Cardiac fibroblast (primary cell): ENCODE results near the gene CCDC102A.
A peak's percentile ranks its signal among the peaks of the same experiment; 100 is the strongest.

Experiments used
- DNase-seq, 2 donors: peaks; one replicate each; pipeline versions ENCODE4 v3.0.0 to v3.0.0-alpha.2; 2010; ENCODE audit warnings: low read depth in 2 of 2
- H3K4me3 ChIP-seq, 2 donors: replicated peaks in 1 of 2; 1 replicate in 1 of 2; 2 replicates in 1 of 2; pipeline ENCODE4 v1.5.1; 2011; ENCODE audit warnings: low read depth in 2 of 2, low read length in 2 of 2, mild to moderate bottlenecking in 2 of 2, moderate library complexity in 1 of 2
- TF ChIP-seq, protein P1 (sequence below): IDR thresholded peaks from one replicate; pipeline ENCODE4 v1.5.1; 2011; ENCODE audit warnings: low read depth, mild to moderate bottlenecking, low read length, inconsistent platforms

Gene CCDC102A

DNA sequence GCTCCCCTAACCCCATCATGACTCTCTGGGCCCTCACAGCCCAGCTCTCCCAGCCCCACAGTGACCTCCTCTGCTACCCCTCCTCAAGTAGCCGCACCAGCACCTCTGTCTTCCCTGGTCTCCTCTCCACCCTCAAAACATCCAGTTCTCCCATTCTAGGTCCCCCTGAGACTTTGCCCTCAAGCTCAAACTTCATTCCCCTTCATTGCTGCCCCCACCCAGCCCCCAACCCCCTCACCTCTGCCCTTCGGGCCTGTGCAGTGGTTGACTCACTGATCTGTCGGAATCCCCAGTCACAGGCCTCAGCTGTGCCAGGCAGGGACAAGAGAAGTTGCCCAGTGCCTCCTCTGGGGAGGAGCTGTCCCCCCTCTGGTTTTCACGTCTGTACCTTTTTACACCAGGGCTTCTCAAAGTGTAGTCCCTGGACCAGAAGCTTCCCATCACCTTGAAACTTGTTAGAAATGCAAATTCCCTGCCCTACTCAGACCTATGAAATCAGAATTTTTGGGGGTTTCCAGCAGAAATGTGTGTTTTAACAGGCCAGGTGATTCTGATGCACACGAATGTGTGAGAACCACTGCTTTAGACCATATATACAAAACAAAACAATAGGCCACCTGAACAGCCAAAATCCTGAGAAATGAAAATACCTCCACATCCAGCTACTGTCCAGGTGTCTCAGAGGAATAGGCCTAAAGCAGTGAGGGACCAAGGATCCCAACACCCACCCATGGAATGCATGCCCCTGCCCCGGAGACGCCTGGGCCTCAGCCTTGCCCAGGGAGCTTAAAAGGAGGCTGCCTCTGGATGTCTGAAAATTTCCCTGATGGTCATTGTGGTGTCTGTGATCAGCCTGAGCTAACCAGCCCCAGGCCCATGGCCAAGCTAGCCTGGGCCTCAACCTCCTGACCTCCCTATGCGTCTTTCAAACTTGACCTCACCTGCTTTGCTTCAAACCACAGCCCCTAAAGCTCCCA, 49.2 kb downstream of the CCDC102A start:
- TF ChIP-seq, protein P1, sequence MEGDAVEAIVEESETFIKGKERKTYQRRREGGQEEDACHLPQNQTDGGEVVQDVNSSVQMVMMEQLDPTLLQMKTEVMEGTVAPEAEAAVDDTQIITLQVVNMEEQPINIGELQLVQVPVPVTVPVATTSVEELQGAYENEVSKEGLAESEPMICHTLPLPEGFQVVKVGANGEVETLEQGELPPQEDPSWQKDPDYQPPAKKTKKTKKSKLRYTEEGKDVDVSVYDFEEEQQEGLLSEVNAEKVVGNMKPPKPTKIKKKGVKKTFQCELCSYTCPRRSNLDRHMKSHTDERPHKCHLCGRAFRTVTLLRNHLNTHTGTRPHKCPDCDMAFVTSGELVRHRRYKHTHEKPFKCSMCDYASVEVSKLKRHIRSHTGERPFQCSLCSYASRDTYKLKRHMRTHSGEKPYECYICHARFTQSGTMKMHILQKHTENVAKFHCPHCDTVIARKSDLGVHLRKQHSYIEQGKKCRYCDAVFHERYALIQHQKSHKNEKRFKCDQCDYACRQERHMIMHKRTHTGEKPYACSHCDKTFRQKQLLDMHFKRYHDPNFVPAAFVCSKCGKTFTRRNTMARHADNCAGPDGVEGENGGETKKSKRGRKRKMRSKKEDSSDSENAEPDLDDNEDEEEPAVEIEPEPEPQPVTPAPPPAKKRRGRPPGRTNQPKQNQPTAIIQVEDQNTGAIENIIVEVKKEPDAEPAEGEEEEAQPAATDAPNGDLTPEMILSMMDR: no peak

DNA sequence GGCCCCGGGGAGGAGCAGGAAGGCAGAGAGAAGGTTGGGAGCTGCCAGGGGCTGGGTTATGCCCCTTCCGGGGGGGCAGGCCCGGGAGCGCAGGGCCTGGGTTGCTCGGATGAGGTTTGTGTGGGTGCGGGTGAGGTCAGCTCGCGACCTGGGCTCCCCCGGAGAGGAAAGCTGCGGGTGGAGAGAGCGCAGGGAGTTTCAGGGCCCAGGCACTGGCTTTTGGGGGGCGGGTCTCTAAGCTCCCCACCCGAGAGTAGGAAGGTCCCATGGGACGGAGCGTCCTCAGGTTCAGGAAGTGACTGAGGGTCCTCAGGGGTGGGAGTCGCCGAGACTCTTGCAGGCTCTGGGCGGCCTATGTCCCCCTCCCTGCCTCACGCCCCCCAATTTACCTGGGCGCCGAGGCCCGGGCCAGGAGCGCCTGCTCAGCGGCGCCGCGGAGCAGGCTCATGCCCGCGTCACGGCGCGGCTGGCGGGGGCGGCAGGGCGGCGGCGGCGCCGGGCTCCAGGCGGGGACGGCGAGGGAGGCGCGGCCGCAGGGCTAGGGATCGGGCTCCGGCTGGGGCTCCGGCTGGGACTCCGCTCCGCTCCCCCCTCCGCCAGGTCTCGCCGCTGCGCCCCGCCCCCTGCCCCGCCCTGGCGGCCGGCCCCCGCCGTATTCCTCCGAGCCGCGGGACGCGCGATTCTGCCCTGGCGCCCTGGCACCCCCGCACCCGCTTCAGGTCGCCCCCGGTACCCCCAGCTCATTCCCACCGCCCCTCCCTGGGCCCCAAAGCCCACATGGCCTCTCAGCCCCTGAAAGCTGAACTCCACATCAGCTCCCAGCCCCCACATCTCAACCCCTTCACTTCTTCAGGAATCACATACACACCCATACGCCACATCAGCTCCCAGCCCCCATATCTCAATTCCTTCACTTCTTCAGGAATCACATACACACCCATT, 50.2 kb downstream of the CCDC102A start, which contains the start of gene DOK4:
Gene DOK4 (minus strand): TSS at position 578 of the 942 bp plus-strand sequence. CDS start 6,986 bp downstream, outside the sequence.
- peak within 1 kb of the TSS; percentile 78 to 91 for H3K4me3 ChIP-seq
- TF ChIP-seq, protein P1: no peak
- peak; percentile 54 to 73 for DNase-seq

More for the DNA sequence above, 49.2 kb downstream of the CCDC102A start:
- no peak for DNase-seq
- peak overlapping the region; percentile 37 to 78 for H3K4me3 ChIP-seq

DNA sequence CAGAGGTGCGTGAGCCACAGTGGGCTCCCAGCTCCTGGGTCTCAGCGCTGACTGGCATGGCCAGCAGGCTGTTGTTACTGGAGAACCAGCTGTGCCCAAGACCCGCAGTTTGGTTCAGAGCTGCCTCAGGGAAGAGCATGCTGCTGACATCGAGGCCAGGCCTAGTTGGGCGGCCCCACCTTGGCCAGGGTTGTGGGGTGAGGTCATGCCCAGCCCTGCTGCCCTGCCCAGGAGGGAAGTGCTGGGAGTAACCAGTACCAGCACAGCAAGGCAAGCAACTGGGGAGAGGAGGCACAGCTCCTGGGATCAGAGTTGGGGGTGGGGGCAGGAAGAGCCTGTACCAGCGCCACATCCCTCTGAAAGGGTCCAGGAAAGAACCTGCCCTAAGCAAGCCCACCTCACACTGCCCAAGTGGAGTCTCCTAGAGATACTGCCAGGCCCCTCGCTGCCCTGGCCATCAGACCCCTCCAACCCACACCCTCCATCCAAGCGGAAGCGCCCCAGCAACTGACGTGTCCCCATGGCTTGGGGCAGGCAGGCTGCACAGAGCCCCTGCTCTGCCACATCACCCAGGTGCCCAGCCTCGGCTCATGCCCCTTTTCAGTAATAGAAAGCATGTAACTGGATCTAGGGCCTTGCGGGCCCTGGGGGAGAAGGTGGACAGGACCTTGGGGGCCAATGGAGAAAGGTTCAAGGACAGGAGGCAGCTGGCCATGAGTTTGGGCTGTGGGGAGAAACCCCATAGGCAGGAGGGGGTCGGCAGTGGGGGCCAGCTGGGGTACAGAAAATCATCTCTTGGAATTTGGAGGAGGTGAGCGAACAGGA, 51.1 kb downstream of the CCDC102A start:
- TF ChIP-seq, protein P1: no peak
- no peak for DNase-seq
- peak overlapping the region; percentile 78 to 91 for H3K4me3 ChIP-seq

DNA sequence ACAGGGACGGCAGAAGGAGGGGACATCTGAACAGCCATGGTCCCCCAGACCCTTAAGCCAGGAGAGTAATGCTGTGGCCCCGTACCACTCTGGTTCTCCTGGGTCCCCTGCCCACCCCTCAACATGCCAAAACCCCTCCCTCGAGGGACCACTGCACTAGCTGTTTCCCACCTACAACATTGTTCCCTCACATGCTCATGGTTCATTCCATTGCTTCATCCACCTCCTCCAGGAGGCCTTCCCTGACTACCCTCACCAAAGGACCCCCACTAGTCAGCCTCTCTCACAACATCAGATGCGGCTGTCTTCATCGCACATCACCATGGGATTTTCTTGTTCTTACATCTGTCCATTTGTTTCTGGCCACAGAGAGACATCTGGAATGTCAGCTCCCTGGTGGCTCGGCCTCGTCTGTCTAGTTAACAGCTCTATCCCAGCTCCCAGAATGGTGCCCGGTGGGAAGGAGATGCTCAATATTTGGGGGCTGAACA, 51.8 kb downstream of the CCDC102A start:
- no peak overlapping the region for H3K4me3 ChIP-seq
- no peak for DNase-seq
- TF ChIP-seq, protein P1: no peak

DNA sequence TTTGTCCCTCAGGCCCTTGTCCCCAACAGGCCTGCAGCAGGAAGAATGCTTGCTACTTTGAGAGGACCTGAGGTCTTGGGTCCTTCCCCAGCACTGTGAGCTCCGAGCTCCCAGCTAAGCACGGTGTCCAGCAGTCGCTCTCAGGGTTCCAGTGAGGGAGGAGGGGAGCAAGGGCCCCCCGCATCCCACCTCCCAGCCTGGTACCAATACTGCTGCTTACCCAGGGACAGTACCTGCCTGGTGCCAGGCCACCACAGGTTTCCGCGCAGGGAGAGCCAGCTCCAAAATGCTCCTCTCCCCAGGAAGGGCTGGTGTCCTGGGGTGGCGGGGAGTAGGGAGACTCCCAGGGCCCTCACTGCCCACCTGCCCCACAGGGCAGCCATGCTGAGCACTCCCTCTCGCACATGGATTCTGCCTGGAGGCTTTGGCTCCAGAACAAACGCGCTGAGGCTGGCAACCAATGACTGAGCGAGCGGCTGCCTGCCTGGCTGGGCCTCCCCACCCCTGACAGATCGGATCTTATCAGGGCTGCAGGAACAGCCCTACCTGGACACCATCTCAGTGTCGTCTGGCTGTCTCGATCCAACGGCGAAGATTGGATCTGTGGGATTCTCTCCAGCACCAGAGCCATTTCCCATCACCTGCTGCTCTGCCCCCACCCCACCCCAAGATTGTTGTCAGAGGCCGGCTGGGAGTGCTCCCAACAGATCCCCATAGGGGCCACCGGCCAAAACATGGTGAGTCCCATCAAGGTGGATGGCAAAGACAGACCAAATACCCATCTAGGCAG, 52.5 kb downstream of the CCDC102A start:
- TF ChIP-seq, protein P1: no peak
- H3K4me3 ChIP-seq: no peak overlapping the region
- no peak for DNase-seq
